K562 (cell line): ENCODE measurements around the gene CAPN5. TPM values are rescaled to one million over a fixed set of nuclear protein-coding genes. Genes with fewer than 3 reads are reported as not detected.

Experiments
- CCAR2 ChIP-seq: fragments of 200-400 bp; formaldehyde crosslinking; IDR thresholded peaks from 2 replicates; pipeline ENCODE4 v1.6.1; 2017; ENCODE audit warnings: mild to moderate bottlenecking, low read depth, low read length
- CEBPB ChIP-seq: fragments of 450-650 bp; IDR thresholded peaks from 2 replicates; pipeline ENCODE4 v1.6.1; 2016; ENCODE audit warnings: missing genetic modification characterization, missing compliant biosample characterization
- DNMT1 ChIP-seq: fragments of 450-650 bp; IDR thresholded peaks from 2 replicates; pipeline ENCODE4 v1.6.1; 2016; ENCODE audit warnings: antibody characterized with exemption, mild to moderate bottlenecking
- FOXJ2 ChIP-seq: fragments of 200-800 bp; sonication (Bioruptor generic); IDR thresholded peaks from 2 replicates; pipeline ENCODE4 v1.6.1; 2016; ENCODE audit warnings: missing genetic modification characterization, missing compliant biosample characterization
- HMGN3 ChIP-seq: IDR thresholded peaks from 2 replicates; pipeline ENCODE4 v1.6.1; 2011; ENCODE audit warnings: borderline replicate concordance, low read depth, mild to moderate bottlenecking, mixed read lengths, low read length; ENCODE audit not compliant: insufficient read length; ENCODE audit errors: extremely low read depth
- HNRNPH1 ChIP-seq: fragments of 200-400 bp; formaldehyde crosslinking; optimal IDR thresholded peaks from 2 replicates; pipeline ENCODE3; 2017; ENCODE audit warnings: low read depth, mild to moderate bottlenecking, low read length, moderate library complexity
- MIER1 ChIP-seq: fragments of 450-650 bp; IDR thresholded peaks from 2 replicates; pipeline ENCODE4 v1.6.1; 2016; ENCODE audit warnings: antibody characterized with exemption, mild to moderate bottlenecking, low read depth
- NCOR1 ChIP-seq: fragments of 450-650 bp; IDR thresholded peaks from 2 replicates; pipeline ENCODE4 v1.6.1; 2016; ENCODE audit warnings: mild to moderate bottlenecking, moderate library complexity
- PHB ChIP-seq: fragments of 250-450 bp; sonication (Bioruptor Pico); IDR thresholded peaks from 2 replicates; pipeline ENCODE4 v1.5.0; 2021
- RFX1 ChIP-seq: fragments of 450-650 bp; IDR thresholded peaks from 2 replicates; pipeline ENCODE4 v1.6.1; 2016; ENCODE audit warnings: mild to moderate bottlenecking, moderate library complexity
- SIN3A ChIP-seq, 2 experiments: fragments of 150-350 bp in 1 of 2; IDR thresholded peaks; 2 replicates each; pipeline ENCODE4 v1.6.1; 2011 to 2016; ENCODE audit warnings: borderline replicate concordance in 2 of 2, low read depth in 2 of 2, low read length in 2 of 2, mild to moderate bottlenecking in 2 of 2, moderate library complexity in 2 of 2; ENCODE audit not compliant: control insufficient read depth in 1 of 2
- SMAD4 ChIP-seq: fragments of 250-450 bp; sonication (Bioruptor Pico); conservative IDR thresholded peaks from 2 replicates; pipeline ENCODE4 v1.8.0; 2021; ENCODE audit warnings: inconsistent platforms, mild to moderate bottlenecking, moderate library complexity
- STAT5B ChIP-seq: fragments of 250-450 bp; sonication (Bioruptor Pico); IDR thresholded peaks from 2 replicates; pipeline ENCODE4 v1.8.0; 2021; ENCODE audit warnings: mild to moderate bottlenecking, inconsistent platforms
- ZFPM2 ChIP-seq: fragments of 250-450 bp; sonication (Bioruptor Pico); IDR thresholded peaks from 2 replicates; pipeline ENCODE4 v1.5.1; 2022; ENCODE audit warnings: mild to moderate bottlenecking
- polyA plus RNA-seq, 8 experiments: library from polyadenylated mRNA; depleted of rRNA in 4 of 8; stranded (reverse) in 5 of 8; unstranded in 3 of 8; fragments of >200 nt; fragmentation: Nextera tagmentation in 2 of 8; fragmentation: Illumina TruSeq in 1 of 8; extraction: Ambion mirVana in 2 of 8; extraction: Trizol in 1 of 8; gene quantifications; 2 replicates each; pipeline versions ENCODE4 v1.2.1 to v1.2.3, GENCODE V29; 2011 to 2014; ENCODE audit warnings: inconsistent platforms in 1 of 8, missing spikeins in 1 of 8
- total RNA-seq, 7 experiments: library from RNA; depleted of rRNA in 6 of 7; stranded (reverse); fragments of >200 nt in 6 of 7; fragmentation: Illumina TruSeq in 2 of 7; extraction: Trizol in 2 of 7; gene quantifications; 2 replicates each; pipeline versions ENCODE4 v1.2.1 to v1.2.3, GENCODE V29; 2011 to 2021; ENCODE audit warnings: low replicate concordance in 1 of 7
- TF ChIP-seq, protein P1 (sequence below): fragments of 150-350 bp; IDR thresholded peaks from 2 replicates; pipeline ENCODE4 v1.6.1; 2014; ENCODE audit warnings: low read depth, mild to moderate bottlenecking, low read length, borderline replicate concordance
- TF ChIP-seq, protein P2 (sequence below): sonication (generic); formaldehyde crosslinking; IDR thresholded peaks from 2 replicates; pipeline ENCODE4 v1.8.1; 2022; ENCODE audit warnings: missing genetic modification reagents
- TF ChIP-seq, protein P3 (sequence below): fragments of 200-800 bp; sonication (Bioruptor generic); IDR thresholded peaks from 2 replicates; pipeline ENCODE4 v1.6.1; 2017; ENCODE audit warnings: missing genetic modification characterization, missing compliant biosample characterization
- TF ChIP-seq, protein P4 (sequence below): fragments of 450-650 bp; IDR thresholded peaks from 2 replicates; pipeline ENCODE4 v1.6.1; 2016; ENCODE audit warnings: antibody characterized with exemption
- TF ChIP-seq, protein P5 (sequence below): fragments of 450-650 bp; IDR thresholded peaks from 2 replicates; pipeline ENCODE4 v1.6.1; 2016; ENCODE audit warnings: low read depth, mild to moderate bottlenecking, moderate library complexity

The CAPN5 gene
- total and polyA plus RNA-seq, 9 of the 15 experiments (the other 6 are each of a cell fraction or from before 2014, with no cell fraction given) = 0.04 to 0.44 (median 0.14) TPM; not detected in 2

DNA sequence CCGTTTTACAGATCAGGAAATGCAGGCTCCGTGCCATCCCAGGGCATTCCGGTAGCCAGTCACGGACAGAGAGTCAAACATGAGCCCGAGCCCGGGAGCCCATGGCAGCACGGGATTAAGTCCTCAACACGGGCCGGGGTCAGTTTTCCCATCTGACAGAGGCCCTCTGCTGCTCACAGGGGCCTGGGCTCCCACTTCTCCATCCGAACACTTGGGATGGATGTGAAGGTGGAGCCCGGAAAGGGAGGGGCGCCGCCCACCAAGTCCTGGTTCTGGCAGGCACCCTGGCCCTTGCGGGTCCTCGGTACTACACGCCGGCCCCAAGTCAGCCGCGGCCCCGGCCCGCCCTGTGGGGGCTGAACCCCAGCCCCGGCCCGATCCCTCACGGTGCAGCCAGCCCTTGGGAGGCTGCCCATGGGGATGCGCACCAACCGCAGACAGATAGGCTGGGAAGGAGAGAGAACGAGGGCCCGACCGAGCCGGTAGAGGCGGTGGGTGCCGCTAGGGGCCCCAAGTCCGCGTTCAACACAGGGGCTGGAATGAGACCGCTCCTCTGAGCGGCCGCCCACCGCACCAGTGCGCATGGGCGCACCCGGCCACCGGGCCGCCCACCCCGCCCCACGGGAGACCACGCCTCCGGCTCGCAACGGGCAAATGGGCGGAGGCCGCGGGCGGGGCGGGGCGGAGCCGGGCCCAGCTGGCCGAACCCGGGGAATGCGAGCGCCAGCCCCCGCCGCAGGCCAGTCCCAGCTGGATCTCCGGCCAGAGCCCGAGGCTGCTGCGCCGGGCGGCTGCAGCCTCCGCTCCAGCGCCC is at the start of gene CAPN5 (continued):
- TF ChIP-seq, protein P1, sequence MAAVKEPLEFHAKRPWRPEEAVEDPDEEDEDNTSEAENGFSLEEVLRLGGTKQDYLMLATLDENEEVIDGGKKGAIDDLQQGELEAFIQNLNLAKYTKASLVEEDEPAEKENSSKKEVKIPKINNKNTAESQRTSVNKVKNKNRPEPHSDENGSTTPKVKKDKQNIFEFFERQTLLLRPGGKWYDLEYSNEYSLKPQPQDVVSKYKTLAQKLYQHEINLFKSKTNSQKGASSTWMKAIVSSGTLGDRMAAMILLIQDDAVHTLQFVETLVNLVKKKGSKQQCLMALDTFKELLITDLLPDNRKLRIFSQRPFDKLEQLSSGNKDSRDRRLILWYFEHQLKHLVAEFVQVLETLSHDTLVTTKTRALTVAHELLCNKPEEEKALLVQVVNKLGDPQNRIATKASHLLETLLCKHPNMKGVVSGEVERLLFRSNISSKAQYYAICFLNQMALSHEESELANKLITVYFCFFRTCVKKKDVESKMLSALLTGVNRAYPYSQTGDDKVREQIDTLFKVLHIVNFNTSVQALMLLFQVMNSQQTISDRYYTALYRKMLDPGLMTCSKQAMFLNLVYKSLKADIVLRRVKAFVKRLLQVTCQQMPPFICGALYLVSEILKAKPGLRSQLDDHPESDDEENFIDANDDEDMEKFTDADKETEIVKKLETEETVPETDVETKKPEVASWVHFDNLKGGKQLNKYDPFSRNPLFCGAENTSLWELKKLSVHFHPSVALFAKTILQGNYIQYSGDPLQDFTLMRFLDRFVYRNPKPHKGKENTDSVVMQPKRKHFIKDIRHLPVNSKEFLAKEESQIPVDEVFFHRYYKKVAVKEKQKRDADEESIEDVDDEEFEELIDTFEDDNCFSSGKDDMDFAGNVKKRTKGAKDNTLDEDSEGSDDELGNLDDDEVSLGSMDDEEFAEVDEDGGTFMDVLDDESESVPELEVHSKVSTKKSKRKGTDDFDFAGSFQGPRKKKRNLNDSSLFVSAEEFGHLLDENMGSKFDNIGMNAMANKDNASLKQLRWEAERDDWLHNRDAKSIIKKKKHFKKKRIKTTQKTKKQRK = no peak
- TF ChIP-seq, protein P2, sequence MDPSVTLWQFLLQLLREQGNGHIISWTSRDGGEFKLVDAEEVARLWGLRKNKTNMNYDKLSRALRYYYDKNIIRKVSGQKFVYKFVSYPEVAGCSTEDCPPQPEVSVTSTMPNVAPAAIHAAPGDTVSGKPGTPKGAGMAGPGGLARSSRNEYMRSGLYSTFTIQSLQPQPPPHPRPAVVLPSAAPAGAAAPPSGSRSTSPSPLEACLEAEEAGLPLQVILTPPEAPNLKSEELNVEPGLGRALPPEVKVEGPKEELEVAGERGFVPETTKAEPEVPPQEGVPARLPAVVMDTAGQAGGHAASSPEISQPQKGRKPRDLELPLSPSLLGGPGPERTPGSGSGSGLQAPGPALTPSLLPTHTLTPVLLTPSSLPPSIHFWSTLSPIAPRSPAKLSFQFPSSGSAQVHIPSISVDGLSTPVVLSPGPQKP (CRISPR knock-in tag) = no peak
- no peak for TF ChIP-seq MIER1
- TF ChIP-seq, protein P3, sequence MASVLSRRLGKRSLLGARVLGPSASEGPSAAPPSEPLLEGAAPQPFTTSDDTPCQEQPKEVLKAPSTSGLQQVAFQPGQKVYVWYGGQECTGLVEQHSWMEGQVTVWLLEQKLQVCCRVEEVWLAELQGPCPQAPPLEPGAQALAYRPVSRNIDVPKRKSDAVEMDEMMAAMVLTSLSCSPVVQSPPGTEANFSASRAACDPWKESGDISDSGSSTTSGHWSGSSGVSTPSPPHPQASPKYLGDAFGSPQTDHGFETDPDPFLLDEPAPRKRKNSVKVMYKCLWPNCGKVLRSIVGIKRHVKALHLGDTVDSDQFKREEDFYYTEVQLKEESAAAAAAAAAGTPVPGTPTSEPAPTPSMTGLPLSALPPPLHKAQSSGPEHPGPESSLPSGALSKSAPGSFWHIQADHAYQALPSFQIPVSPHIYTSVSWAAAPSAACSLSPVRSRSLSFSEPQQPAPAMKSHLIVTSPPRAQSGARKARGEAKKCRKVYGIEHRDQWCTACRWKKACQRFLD = no peak
- no peak for TF ChIP-seq FOXJ2 (tag)
- TF ChIP-seq, protein P4, sequence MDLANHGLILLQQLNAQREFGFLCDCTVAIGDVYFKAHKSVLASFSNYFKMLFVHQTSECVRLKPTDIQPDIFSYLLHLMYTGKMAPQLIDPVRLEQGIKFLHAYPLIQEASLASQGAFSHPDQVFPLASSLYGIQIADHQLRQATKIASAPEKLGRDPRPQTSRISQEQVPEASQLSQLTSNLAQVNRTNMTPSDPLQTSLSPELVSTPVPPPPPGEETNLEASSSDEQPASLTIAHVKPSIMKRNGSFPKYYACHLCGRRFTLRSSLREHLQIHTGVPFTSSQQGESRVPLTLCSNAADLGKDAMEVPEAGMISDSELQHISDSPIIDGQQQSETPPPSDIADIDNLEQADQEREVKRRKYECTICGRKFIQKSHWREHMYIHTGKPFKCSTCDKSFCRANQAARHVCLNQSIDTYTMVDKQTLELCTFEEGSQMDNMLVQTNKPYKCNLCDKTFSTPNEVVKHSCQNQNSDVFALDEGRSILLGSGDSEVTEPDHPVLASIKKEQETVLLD = no peak
- no peak for TF ChIP-seq ZFPM2 (CRISPR knock-in tag)
- TF ChIP-seq NCOR1 = no peak
- no peak for TF ChIP-seq PHB (CRISPR knock-in tag)
- TF ChIP-seq CCAR2 = no peak
- no peak for TF ChIP-seq HNRNPH1
- TF ChIP-seq CEBPB (tag) = no peak
- no peak for TF ChIP-seq STAT5B (CRISPR knock-in tag)
- TF ChIP-seq SMAD4 (CRISPR knock-in tag) = peak; percentile 73; the same call in 1 of the 2 replicates
- TF ChIP-seq HMGN3 = peak; percentile 77
- TF ChIP-seq RFX1 = no peak
- no peak for TF ChIP-seq DNMT1
- peak; percentile 68 to 80; a peak in 3 of 4 replicates for TF ChIP-seq SIN3A (IDR thresholded peaks at IDR 0.05; ENCODE audit: borderline replicate concordance in 2 of 2, control insufficient read depth in 1 of 2, low read depth in 2 of 2, low read length in 2 of 2)
- TF ChIP-seq, protein P5, sequence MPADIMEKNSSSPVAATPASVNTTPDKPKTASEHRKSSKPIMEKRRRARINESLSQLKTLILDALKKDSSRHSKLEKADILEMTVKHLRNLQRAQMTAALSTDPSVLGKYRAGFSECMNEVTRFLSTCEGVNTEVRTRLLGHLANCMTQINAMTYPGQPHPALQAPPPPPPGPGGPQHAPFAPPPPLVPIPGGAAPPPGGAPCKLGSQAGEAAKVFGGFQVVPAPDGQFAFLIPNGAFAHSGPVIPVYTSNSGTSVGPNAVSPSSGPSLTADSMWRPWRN = no peak
